HG02943 (cell line): Measurements from ENCODE around the gene HRC.
"Not testable (repeated sequence)": the region's sequence is repeated elsewhere in the genome, so short reads cannot be mapped to it uniquely, and the experiment has no call there.

Experiments used
- ATAC-seq: cut with Tn5 transposase; IDR thresholded peaks from one replicate; pipeline ENCODE4 v1.9.1; 2021; ENCODE audit warnings: mild to moderate bottlenecking, low read depth, moderate library complexity; ENCODE audit not compliant: unreplicated experiment

The HRC gene

GRCh38 chr19:49140951-49141350 is 14.2 kb downstream of the HRC start:
- ATAC-seq = no peak

- ATAC-seq = no peak
Measured at GRCh38 chr19:49136771-49137171, 18.4 kb downstream of the HRC start.

GRCh38 chr19:49135686-49136085 is 19.5 kb downstream of the HRC start:
- no peak for ATAC-seq

GRCh38 chr19:49133621-49134454 is 21.4 kb downstream of the HRC start:
- ATAC-seq = no peak

- no peak for ATAC-seq
Measured at GRCh38 chr19:49132974-49133609, 22.1 kb downstream of the HRC start.

- ATAC-seq = no peak
Measured at GRCh38 chr19:49130325-49130724, 24.9 kb downstream of the HRC start.

- ATAC-seq = no peak
Measured at GRCh38 chr19:49129238-49129583, 26.0 kb downstream of the HRC start.

- no peak for ATAC-seq
Measured at GRCh38 chr19:49128545-49129237, 26.5 kb downstream of the HRC start.

GRCh38 chr19:49127674-49128544 is 27.3 kb downstream of the HRC start:
- peak; percentile 94 for ATAC-seq

GRCh38 chr19:49127225-49127624 is 28.0 kb downstream of the HRC start:
- ATAC-seq = not testable (repeated sequence)

- no peak for ATAC-seq
Measured at GRCh38 chr19:49126575-49126974, 28.6 kb downstream of the HRC start.

- ATAC-seq = no peak
Measured at GRCh38 chr19:49125025-49125731, 30.0 kb downstream of the HRC start.

GRCh38 chr19:49123285-49123684 is 31.9 kb downstream of the HRC start:
- ATAC-seq = not testable (repeated sequence)

GRCh38 chr19:49121841-49122240 is 33.4 kb downstream of the HRC start:
- ATAC-seq = not testable (repeated sequence)

GRCh38 chr19:49120868-49121267 is 34.3 kb downstream of the HRC start:
- no peak for ATAC-seq

GRCh38 chr19:49120325-49120683 is 34.9 kb downstream of the HRC start:
- no peak for ATAC-seq

GRCh38 chr19:49119411-49120324 is 35.5 kb downstream of the HRC start, which contains the start of gene PPFIA3:
Gene PPFIA3 (plus strand): TSS chr19:49119544. CDS start chr19:49127874, 8,330 bp downstream.
- no peak for ATAC-seq

GRCh38 chr19:49118565-49119410 is 36.4 kb downstream of the HRC start, which contains the start of gene C19orf73:
Gene C19orf73 (minus strand): TSS chr19:49119143. CDS start chr19:49119022, 121 bp downstream.
- ATAC-seq = peak; percentile 65
